GM18519 (cell line): ENCODE data around the gene ANKFY1.
"Not testable (repeated sequence)": the region's sequence is repeated elsewhere in the genome, so short reads cannot be mapped to it uniquely, and the experiment has no call there.

Experiments used
- ATAC-seq: cut with Tn5 transposase; IDR thresholded peaks from one replicate; pipeline ENCODE4 v1.9.1; 2021; ENCODE audit warnings: mild to moderate bottlenecking, moderate library complexity; ENCODE audit not compliant: unreplicated experiment, low FRiP score

The ANKFY1 gene

DNA sequence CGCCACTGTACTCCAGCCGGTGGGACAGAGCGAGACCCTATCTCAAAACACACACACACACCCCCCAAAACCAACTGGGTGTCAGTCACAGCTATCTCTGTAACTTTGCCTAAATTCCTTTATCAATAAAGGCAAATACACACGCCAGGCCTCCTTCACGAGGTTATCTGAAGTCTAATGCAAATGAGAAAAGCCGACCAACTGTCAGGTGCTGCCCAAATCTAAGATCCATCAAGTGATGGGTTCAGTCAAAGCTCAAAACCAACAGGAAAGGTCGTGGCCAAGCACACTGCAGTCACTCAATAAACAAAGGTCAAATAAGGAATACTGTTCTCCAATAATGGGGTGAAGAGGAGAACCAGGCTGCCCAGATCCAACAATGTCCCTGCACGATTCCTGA, 1.1 kb downstream of the ANKFY1 start:
- no peak for ATAC-seq

DNA sequence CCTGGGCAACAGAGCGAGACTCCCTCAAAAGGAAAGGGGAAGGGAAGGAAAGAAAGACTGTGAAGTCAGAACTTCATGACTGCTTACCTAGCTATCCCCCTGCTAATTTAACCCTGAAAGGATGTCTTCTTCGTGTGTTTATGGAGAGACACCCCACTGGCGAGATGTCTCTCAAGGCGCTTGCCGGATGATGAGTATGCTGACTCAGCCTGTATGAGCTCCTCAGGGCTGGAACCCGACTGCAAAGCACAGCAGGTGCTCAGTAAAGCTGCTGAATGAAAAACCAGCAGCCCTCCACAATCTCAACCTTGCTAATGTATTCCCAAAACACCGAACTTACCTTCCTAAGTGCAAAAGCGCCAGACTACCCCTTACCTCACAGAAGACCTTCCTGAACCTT, 2.3 kb downstream of the ANKFY1 start:
- no peak for ATAC-seq

DNA sequence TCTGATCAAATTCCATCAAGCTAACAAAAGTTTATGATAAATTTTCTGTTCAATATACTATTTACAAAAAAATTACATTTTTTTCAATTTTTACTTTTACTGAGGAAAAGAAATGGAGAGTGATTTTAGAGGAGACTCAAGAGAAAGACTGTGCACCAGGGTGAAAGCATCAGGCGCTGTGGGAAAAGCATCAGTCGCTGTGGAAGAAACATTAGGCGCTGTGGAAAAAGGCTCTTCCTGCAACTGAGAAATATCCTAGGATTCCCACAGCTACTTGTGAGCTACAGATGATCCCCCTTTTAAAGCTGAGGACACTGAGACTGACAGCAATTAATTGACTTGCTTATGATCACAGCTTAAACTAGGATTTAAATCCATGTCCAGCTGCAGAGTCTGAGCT, 4.9 kb downstream of the ANKFY1 start:
- no peak for ATAC-seq

DNA sequence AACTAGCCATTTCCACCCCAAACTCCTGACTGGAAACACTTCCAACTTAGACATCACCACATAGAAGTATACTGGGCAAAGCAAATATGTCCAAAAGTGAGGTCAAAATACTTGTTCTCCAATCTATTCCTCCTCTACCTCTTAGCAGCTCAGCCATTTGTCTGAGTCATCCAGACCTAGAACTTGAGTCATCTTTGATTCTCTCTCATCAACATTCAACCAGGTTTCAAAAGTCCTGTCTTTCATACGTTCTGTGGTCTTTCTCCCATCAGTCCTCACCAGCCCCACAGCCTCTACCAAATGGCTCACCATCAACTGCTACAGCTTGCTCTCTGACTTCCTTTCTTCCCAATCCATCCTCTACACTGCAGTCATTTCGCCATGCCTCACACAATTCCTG, 6.8 kb downstream of the ANKFY1 start:
- no peak for ATAC-seq

DNA sequence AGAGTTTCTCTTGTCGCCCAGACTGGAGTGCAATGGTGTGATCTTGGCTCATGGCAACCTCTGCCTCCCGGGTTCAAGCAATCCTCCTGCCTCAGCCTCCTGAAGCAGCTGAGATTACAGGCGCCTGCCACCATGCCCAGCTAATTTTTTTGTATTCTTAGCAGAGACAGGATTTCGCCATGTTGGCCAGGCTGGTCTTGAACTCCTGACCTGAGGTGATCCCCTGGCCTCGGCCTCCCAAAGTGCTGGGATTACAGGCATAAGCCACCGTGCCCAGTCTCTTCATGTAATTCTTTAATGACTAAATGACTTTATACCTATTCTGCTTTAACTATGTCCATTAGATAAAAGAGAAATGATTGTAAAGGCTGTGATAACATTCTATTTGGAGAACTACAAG, 8.5 kb downstream of the ANKFY1 start:
- ATAC-seq: not testable (repeated sequence)

DNA sequence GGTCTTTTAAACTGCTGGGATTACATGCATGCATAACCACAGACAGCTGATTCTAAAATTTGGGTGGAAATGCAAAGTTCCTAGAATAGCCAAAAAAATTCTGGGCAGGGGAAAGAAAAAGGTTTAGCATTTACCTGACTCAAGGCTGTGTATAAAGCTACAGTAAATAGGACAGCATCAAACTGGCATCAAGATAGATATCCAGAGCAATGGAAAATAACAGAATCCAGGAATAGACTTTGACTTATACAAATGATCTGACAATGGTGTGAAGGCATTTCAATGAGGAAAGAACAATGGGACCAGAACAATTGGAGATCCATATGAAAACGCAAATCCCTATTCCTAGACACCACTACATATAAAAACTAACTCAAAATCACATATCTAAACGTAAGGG, 12.9 kb downstream of the ANKFY1 start:
- no peak for ATAC-seq

DNA sequence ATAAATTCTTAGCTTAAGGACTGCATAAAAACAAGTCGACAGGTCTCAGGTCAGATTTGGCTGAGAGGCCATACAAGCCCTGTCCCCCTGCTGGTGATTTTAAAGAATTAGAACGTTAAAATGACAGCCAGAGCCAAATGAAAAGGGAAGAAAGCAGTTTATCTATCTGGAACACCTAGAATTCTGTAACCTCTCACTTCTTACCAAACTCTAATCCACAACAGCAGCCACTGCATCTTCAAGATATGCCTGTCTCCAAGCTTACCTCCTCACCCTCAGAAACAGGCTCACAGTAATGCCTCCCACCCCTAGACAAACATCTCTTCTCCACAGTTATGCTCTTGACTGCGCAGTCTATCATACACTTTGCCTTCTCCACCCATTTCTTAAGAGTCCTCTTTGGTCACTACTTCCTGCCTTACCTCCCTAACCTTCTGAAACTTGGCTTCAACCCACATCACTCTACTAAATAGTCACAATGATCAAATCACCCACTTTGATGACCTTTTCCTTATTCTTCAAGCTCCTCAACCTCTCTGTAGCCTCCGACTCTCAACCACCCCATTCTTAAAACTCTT, 14.2 kb downstream of the ANKFY1 start:
- ATAC-seq: no peak

DNA sequence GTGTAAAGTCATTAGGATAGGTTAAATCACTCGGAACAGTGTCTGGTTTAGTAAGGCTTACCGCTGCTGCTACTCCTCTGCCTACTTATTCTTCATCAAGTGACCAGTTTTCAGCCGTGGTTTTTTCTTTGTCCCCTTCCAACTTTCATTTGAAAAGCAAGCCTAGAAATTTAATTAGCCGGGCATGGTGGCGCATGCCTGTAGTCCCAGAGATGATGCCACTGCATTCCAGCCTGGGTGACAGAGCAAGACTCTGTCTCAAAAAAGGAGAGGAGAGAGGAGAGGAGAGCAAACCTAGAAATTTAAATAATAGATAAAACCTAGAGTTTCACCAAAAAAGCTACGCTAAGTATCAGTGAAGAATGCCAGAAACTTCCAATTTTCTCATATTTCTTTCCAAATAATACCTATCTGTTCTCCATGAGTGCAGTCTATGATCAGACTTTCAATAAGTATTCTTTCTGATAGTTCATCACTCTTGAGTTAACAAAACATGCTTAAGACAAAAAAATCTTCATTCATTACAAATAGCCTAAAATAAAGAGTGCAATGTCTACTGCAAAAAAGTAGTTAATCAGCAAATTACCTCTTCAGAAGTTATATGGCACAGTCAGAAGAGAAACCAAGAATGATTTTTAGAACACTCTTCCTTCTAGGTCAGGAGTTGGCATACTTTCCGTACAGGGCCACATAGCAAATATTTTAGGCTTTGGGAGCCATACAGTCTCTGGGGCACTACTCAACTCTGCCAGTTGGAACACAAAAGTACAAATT, 15.1 kb downstream of the ANKFY1 start:
- no peak for ATAC-seq

DNA sequence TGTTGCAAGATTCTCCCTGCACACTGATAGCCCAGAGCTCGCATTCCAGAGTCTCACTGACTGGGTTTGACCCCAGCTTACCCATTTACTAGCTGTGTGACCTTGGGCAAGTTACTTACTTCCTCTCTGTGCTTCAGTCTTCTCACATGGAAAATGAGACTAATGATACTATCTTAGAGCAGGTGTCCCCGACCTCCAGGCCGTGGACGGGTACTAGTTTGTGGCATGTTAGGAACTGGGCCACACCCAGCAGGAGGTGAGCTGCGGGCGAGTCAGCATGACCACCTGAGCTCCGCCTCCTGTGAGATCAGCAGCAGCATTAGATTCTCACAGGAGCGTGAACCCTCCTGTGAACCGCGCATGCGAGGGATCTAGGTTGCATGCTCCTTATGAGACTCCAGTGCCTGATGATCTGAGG, 15.8 kb downstream of the ANKFY1 start:
- ATAC-seq: no peak

DNA sequence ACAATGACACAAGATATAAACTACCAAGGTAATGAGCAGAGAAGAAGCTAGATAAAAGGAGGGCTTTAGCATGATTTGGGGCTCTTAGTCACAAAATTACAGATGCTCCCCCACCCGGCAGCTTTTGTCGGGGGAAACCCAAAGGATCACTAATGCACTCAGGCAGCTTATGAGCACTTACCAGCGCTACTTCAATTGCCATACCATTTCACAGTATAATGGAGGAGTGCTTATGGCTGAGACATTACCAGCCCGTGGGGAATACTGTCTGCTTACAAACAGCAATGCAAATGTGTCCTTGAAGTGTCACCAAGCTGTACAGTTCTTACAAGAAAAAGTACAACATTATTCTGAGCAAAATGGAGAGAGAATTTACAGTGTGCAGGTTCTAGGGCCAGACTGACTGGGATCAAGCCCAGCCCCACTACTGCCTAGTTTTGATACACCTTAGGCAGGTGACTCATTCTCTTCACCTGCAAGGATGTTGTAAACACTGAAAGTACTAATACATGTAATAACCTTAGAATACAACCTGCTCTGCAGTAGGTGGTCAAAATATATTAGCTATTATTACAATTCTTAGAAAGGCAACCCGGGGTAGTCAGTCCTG, 16.3 kb downstream of the ANKFY1 start:
- no peak for ATAC-seq

DNA sequence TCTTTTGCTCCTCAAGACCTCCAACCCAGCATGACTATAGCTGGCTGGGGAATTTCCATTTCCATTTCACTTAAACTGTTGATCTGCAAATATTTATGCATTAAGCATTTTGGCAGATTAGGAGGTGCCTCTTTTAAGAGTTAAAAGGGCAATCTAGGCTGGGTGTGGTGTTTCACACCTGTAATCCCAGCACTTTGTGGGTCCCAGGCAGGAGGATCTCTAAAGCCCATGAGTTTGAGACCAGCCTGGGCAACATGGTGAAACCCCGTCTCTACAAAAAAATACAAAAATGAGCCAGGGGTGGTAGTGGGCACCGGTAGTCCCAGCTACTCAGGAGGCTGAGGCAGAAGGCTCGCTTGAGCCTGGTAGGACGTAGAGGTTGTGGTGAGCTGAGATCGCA, 17.1 kb downstream of the ANKFY1 start:
- no peak for ATAC-seq

DNA sequence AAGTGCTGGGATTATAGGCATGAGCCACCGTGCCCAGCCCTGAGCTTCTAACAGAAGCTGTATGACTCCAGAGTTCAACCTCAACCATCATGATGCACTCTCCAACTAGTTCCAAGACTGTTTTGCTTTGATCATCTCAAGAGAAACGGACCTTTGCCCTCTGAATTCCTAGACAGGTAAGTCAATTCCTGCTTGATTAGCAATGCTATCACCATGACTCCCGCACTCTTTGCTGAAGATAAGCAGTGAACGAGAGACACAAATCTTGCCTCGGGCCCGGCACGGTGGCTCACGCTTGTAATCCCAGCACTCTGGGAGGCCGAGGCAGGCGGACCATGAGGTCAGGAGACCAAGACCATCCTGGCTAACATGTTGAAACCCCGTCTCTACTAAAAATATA, 22.2 kb downstream of the ANKFY1 start:
- no peak for ATAC-seq

DNA sequence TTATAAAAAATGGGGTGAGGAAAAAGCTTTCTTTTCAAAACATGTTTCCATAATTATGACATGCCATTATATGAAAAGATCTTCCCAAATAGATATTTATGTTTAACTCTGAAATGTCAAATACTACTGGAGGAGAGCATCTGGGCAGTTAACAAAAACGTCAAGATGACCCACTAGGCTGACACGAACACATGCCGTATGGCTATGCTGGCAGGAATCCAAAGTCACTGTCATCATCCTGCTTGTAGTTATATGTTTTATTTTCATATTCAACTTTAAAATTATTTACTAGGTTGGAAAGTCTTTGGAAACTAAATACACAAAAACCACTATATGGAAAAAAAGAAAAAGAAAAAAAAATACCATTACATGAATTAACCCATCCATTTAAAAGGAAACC, 27.3 kb downstream of the ANKFY1 start:
- no peak for ATAC-seq

DNA sequence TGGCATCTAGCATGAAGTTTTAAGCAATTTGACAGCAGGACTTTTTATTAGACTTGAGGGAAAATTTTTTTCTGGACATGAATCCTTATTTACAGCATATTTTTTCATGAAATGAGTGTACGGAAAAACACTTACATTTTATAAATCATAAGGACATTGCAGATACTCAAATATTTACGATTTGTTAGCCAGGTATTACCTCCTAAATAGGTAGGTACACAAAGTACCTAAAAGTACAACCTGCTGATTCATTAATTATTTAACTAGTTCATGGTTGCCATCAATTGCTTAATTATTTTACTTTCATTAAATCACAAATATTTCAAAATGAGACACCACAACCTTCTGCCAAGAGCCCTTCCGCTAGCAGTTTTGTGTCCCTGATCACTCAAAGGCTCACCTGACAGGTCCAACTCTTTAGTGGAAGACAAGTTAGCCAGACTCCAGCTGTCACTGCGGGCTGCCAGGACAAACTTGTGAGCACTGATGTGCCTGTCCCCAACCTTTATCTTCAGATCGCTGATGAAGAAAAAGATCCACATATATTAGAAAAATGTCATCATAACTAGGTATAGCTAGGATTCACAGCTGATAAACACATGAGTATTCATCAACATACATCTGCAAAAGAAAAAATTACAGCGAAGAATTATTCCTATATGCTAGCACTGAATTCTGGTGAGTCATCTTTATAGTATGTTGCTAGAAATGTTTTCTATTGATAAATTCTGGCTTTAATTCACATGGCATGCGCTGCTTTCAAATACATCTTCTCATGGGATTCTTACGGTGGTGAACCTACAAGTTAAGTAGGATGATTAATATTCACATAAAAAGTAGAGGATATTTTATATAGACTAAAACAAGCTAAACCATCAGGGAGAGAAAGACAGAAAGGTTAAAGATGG, 28.2 kb downstream of the ANKFY1 start:
- ATAC-seq: no peak

DNA sequence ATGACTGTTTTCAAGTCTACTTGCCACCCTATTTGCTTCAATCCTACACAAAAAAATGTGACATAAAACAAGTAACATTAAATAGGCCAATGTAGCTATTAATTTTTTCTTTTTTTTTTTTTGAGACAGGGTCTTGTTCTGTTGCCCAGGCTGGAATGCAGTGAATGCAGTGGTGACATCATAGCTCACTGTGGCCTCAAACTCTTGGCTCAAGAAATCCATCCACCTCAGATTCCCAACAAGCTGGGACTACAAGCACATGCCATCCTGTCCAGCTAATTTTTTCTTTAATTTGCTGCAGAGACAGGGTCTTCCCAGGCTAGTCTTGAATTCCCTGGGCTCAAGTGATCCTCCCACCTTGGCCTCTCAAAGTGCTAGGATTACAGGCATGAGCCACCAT, 29.4 kb downstream of the ANKFY1 start:
- ATAC-seq: no peak

DNA sequence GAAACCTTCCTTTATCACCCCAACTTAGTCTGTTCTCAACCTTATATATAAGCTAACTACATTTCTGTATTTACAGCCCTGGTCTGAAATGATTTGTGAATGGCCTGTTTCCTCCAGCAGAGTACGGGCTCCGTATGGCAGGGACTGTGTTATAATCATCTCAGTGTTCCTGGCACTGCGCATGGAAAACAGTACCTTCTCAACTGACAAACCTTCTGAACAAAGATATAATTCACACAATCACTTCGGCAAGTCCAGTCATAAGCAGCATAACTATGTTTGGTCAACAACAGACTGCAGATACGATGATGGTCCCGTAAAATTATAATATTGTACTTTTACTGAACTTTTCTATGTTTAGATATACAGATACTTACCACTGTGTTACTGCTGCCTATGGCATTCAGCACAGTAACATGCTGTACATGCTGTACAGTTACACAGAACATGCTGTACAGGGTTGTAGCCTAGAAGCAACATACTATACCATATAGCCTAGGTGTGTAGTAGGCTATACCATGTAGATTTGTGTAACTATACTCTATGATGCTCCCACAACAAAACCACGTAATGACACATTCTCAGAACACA, 30.0 kb downstream of the ANKFY1 start:
- ATAC-seq: no peak

DNA sequence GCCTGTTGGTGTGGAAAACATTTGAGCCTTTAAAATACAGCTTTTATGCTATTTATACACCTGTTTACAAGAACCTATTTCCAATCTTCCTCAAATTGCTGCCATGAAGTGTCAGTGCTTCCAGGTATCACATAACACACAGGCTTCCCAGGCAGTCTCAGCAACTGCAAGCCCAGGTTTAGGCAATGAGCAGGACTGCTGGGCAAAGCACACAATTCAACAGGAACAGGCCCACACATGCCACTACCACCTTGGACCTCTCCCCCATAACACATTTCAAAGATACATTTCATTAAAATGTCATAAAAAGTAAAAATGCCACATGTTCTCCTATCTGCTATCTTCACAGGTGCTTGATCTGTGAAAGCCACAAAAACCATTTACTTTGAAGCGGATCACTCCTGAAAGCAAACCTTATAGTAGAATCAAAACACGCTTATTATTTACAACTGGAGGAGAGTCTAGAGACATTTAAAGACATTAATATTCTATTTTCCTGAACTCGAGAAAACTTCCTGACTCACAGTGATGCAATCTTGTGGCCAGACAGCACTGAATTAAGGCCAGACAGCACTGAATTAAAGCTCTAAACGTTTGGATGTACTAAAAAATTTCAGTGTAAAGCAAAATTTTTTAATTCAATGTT, 31.5 kb downstream of the ANKFY1 start:
- no peak for ATAC-seq

DNA sequence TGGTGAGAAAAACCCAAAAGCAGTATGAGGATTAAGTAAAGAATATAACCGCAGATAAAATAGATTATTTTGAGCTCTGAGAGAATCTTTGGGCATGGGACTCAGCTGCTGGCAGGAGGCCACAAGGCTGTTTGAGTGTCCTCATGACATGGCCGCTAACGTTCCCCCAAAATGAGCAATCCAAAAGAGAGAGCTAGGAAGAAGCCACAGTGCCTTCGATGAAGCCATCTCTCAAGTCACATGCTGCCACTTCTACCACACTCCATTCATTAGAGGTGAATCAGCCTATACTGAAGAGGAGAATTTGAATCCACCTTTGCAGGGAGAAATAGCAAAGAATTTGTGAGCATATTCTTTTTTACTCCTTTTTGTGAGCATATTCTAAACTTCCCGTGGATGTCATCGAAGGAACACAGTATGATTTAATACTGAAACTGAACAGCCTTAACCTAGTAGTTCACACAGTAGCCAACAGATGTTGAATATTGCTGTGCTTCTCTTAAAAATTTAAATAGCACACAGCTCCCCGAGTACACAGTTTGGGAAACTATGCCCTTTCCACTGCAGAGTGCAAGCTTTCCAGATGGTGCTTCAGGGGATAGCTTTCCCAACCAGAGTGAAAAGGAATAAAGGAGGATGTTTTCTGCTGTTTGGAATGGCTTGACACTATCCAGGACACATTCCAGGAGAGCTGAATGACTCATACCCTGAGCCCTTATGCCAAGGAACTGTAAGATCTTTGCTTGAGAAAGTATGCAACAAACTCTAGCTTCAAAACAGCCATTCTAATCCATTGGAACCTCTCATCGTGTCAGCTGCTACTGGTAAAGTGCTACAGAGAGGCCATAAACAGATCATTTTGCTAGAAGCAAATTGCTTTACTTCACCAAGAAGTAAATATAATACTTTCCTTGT, 33.9 kb downstream of the ANKFY1 start:
- no peak for ATAC-seq
